ENCODE results near the gene DENND4A. TPM values are rescaled to one million over a fixed set of nuclear protein-coding genes. Genes with fewer than 3 reads are reported as not detected.

The DENND4A gene
- total RNA-seq, 4 donors from 2014 or later, result 20.3 to 42.3 (median 33.7) TPM

- Histone ChIP-seq H3K9me3 (no peaks in the 10 kb centered on the region), H3K27ac (no peak overlapping the region), H3K4me1 (no peaks in the 10 kb centered on the region), H3K4me3 (no peak overlapping the region), H3K36me3 (peaks cover 0 to 92% of the 10 kb centered on the region in 2 donors), H3K27me3 (no peaks in the 10 kb centered on the region)
- ATAC-seq, result no peak
- TF ChIP-seq EP300 (IDR thresholded peaks at IDR 0.05) (no peak), CTCF (IDR thresholded peaks at IDR 0.05) (no peak), POLR2AphosphoS5 (IDR thresholded peaks at IDR 0.05) (no peak), POLR2A (IDR thresholded peaks at IDR 0.05) (no peak)
- WGBS, 2 donors (ENCODE audit: low coverage in 1 of 2), result 87 to 91% methylated on average over 5 of the region's 5 CpGs
Measured at GRCh38 chr15:65722191-65722590, 69.9 kb downstream of the DENND4A start.

GRCh38 chr15:65712415-65712814 is 79.7 kb downstream of the DENND4A start:
- Histone ChIP-seq H3K27me3 (no peaks in the 10 kb centered on the region), H3K27ac (no peak overlapping the region), H3K4me1 (no peaks in the 10 kb centered on the region), H3K4me3 (no peak overlapping the region), H3K36me3 (peaks cover 0 to 40% of the 10 kb centered on the region in 2 donors), H3K9me3 (no peaks in the 10 kb centered on the region)
- 90 to 97% methylated on average over 2 of the region's 2 CpGs for WGBS, 2 donors (ENCODE audit: low coverage in 1 of 2)
- no peak for ATAC-seq
- TF ChIP-seq POLR2A (IDR thresholded peaks at IDR 0.05) (no peak), POLR2AphosphoS5 (IDR thresholded peaks at IDR 0.05) (no peak), EP300 (IDR thresholded peaks at IDR 0.05) (no peak), CTCF (IDR thresholded peaks at IDR 0.05) (no peak)

- no peaks in the 10 kb centered on the region for H3K4me1 ChIP-seq
- no peak overlapping the region for H3K27ac ChIP-seq
- H3K4me3 ChIP-seq, result no peak overlapping the region
- no peak for TF ChIP-seq POLR2A (IDR thresholded peaks at IDR 0.05)
- H3K36me3 ChIP-seq, result peaks cover 0 to 60% of the 10 kb centered on the region in 2 donors
- no peak for ATAC-seq
- H3K9me3 ChIP-seq, result no peaks in the 10 kb centered on the region
- no peaks in the 10 kb centered on the region for H3K27me3 ChIP-seq
- WGBS, 2 donors (ENCODE audit: low coverage in 1 of 2), result 46 to 58% methylated on average over 2 of the region's 2 CpGs
Measured at GRCh38 chr15:65695081-65695480, 97.0 kb downstream of the DENND4A start.

- ATAC-seq, result no peak
- H3K4me3 ChIP-seq, result no peak overlapping the region
- H3K9me3 ChIP-seq, result no peaks in the 10 kb centered on the region
- 87 to 91% methylated on average over 4 of the region's 4 CpGs for WGBS, 2 donors (ENCODE audit: low coverage in 1 of 2)
- H3K27me3 ChIP-seq, result no peaks in the 10 kb centered on the region
- TF ChIP-seq CTCF (IDR thresholded peaks at IDR 0.05) (no peak), POLR2A (IDR thresholded peaks at IDR 0.05) (no peak), POLR2AphosphoS5 (IDR thresholded peaks at IDR 0.05) (no peak), EP300 (IDR thresholded peaks at IDR 0.05) (no peak)
- H3K4me1 ChIP-seq, result no peaks in the 10 kb centered on the region
- H3K27ac ChIP-seq, result no peak overlapping the region
- peaks cover 7 to 57% of the 10 kb centered on the region in 2 donors for H3K36me3 ChIP-seq
Measured at GRCh38 chr15:65690778-65691177, 101.3 kb downstream of the DENND4A start.

- no peaks in the 10 kb centered on the region for H3K27me3 ChIP-seq
- peaks cover 7 to 55% of the 10 kb centered on the region in 2 donors for H3K36me3 ChIP-seq
- H3K27ac ChIP-seq, result no peak overlapping the region
- H3K4me1 ChIP-seq, result no peaks in the 10 kb centered on the region
- no peak for ATAC-seq
- 100% methylated on average over 1 of the region's 1 CpG for WGBS, 2 donors (ENCODE audit: low coverage in 1 of 2)
- H3K4me3 ChIP-seq, result no peak overlapping the region
- H3K9me3 ChIP-seq, result no peaks in the 10 kb centered on the region
- TF ChIP-seq POLR2AphosphoS5 (IDR thresholded peaks at IDR 0.05) (no peak), POLR2A (IDR thresholded peaks at IDR 0.05) (no peak), CTCF (IDR thresholded peaks at IDR 0.05) (no peak), EP300 (IDR thresholded peaks at IDR 0.05) (no peak)
Measured at GRCh38 chr15:65690173-65690572, 101.9 kb downstream of the DENND4A start.

All from gastroesophageal sphincter (tissue), 4 donors.